K562 (cell line): Measurements from ENCODE around the gene TBL1X. TPM values are rescaled to one million over a fixed set of nuclear protein-coding genes. Genes with fewer than 3 reads are reported as not detected.

Experiments
- ATAC-seq: fragments of 200-7000 bp; cut with Tn5 transposase; 3 replicates; pipeline ENCODE4 v1.9.1; 2020; ENCODE audit warnings: moderate library complexity
- BruUV-seq: library from RNA; stranded (reverse); fragments of 400-500 nt; replicated peaks from 2 replicates; lab custom pipeline; 2021; lab: Mats Ljungman, UMichigan
- CTCF ChIA-PET: fragments of 300-600 bp; formaldehyde crosslinking; extraction: SDS; loops from one replicate; lab custom pipeline; 2021; ENCODE audit warnings: low intra/inter-chr PET ratio; lab: Yijun Ruan, JAX
- POLR2A ChIA-PET: fragments of 300-600, 350-650 bp; sonication (Branson Sonifier 250); formaldehyde crosslinking; extraction: SDS; loops from one replicate; lab custom pipeline; 2021; ENCODE audit warnings: antibody characterized with exemption, inconsistent platforms; lab: Yijun Ruan, JAX
- DNase-seq, 4 experiments: peaks; one replicate each; pipeline versions ENCODE4 v3.0.0 to v3.0.0-alpha.2; 2011 to 2018; ENCODE audit warnings: low spot score in 3 of 4, mixed read lengths in 3 of 4; ENCODE audit errors: extremely low read depth in 1 of 4
- FAIRE-seq: peaks from 2 replicates; lab custom pipeline; 2011; peaks lifted over from hg19 to GRCh38; lab: Jason Lieb, UNC
- H2AFZ ChIP-seq: 2 replicates; pipeline ENCODE4 v1.6.0; 2011; ENCODE audit warnings: low read depth, low read length, control low read depth, inconsistent platforms
- H3K27ac ChIP-seq: fragments of 200-600 bp; 3 replicates; pipeline ENCODE4 v1.8.0; 2011; ENCODE audit warnings: low read depth, mild to moderate bottlenecking, control low read depth, inconsistent platforms, low read length, moderate library complexity, mixed read lengths; ENCODE audit errors: extremely low read depth
- H3K27me3 ChIP-seq, 2 experiments: fragments of 300-600 bp in 1 of 2; 2 replicates in 1 of 2; 3 replicates in 1 of 2; pipeline versions ENCODE4 v1.6.0 to v1.8.0; 2011; ENCODE audit warnings: inconsistent platforms in 2 of 2, low read length in 2 of 2, mild to moderate bottlenecking in 1 of 2, mixed read lengths in 1 of 2, moderate library complexity in 1 of 2; ENCODE audit not compliant: control insufficient read depth in 2 of 2, insufficient read depth in 2 of 2
- H3K36me3 ChIP-seq: fragments of 300-600 bp; 3 replicates; pipeline ENCODE4 v1.8.0; 2011; ENCODE audit warnings: mild to moderate bottlenecking, low read length, inconsistent platforms; ENCODE audit not compliant: control insufficient read depth, insufficient read depth
- H3K4me1 ChIP-seq, 2 experiments: fragments of 200-600 bp in 1 of 2; replicated peaks in 1 of 2; 2 replicates in 1 of 2; 3 replicates in 1 of 2; pipeline versions ENCODE4 v1.5.1 to v1.8.0; 2011; ENCODE audit warnings: inconsistent platforms in 2 of 2, low read length in 2 of 2, mild to moderate bottlenecking in 1 of 2, mixed read lengths in 1 of 2, moderate library complexity in 1 of 2; ENCODE audit not compliant: control insufficient read depth in 2 of 2, insufficient read depth in 2 of 2
- H3K4me2 ChIP-seq: 2 replicates; pipeline ENCODE4 v1.6.1; 2011; ENCODE audit warnings: low read length, control low read depth, inconsistent platforms, mixed read lengths; ENCODE audit not compliant: insufficient read depth
- H3K4me3 ChIP-seq: fragments of 200-600 bp; sonication (generic), shearing (Covaris generic); 2 replicates; pipeline ENCODE4 v1.5.1; 2016; ENCODE audit warnings: control low read depth, inconsistent platforms
- H3K79me2 ChIP-seq: fragments of 200-600 bp; 3 replicates; pipeline ENCODE4 v1.8.0; 2011; ENCODE audit warnings: low read length, inconsistent platforms; ENCODE audit not compliant: control insufficient read depth, insufficient read depth
- H3K9ac ChIP-seq, 2 experiments: 2 replicates each; pipeline versions ENCODE4 v1.6.0 to v1.6.1; 2011; ENCODE audit warnings: low read depth in 2 of 2, low read length in 2 of 2, control low read depth in 1 of 2, inconsistent platforms in 1 of 2, mild to moderate bottlenecking in 1 of 2, mixed read lengths in 1 of 2; ENCODE audit not compliant: insufficient read depth in 1 of 2
- H3K9me1 ChIP-seq: one replicate; pipeline ENCODE4 v1.6.0; 2011; ENCODE audit warnings: inconsistent platforms, mild to moderate bottlenecking, low read length, moderate library complexity; ENCODE audit not compliant: control insufficient read depth, insufficient read depth
- H3K9me3 ChIP-seq: replicated peaks from 2 replicates; pipeline ENCODE4 v1.5.1; 2011; ENCODE audit warnings: low read depth, low read length, inconsistent platforms; ENCODE audit not compliant: control insufficient read depth, insufficient read depth
- H4K20me1 ChIP-seq: replicated peaks from 2 replicates; pipeline ENCODE4 v1.6.1; 2011; ENCODE audit warnings: low read length, inconsistent platforms, mixed read lengths; ENCODE audit not compliant: control insufficient read depth, insufficient read depth
- ARID2 ChIP-seq: fragments of 450-650 bp; IDR thresholded peaks from 2 replicates; pipeline ENCODE4 v1.6.1; 2017; ENCODE audit warnings: antibody characterized with exemption, mild to moderate bottlenecking
- HDAC1 ChIP-seq, 2 experiments: fragments of 450-650 bp; IDR thresholded peaks; 2 replicates each; pipeline ENCODE4 v1.6.1; 2016 to 2017; ENCODE audit warnings: inconsistent platforms in 1 of 2, mild to moderate bottlenecking in 1 of 2, moderate library complexity in 1 of 2
- HEY1 ChIP-seq: fragments of 250-450 bp; sonication (Bioruptor Pico); IDR thresholded peaks from 2 replicates; pipeline ENCODE4 v1.5.0; 2020; ENCODE audit warnings: mild to moderate bottlenecking, moderate library complexity, borderline replicate concordance
- KDM1A ChIP-seq, 2 experiments: fragments of 450-650 bp; IDR thresholded peaks; 2 replicates each; pipeline ENCODE4 v1.6.1; 2016; ENCODE audit warnings: mild to moderate bottlenecking in 2 of 2
- KDM4B ChIP-seq, 2 experiments: fragments of 450-650 bp in 1 of 2; sonication (generic) in 1 of 2; IDR thresholded peaks; 2 replicates each; pipeline ENCODE4 v1.6.1; 2016 to 2017; ENCODE audit warnings: borderline replicate concordance in 2 of 2, antibody characterized with exemption in 1 of 2, low read depth in 1 of 2, mild to moderate bottlenecking in 1 of 2
- NONO ChIP-seq, 2 experiments: fragments of 200-400 bp in 1 of 2; fragments of 450-650 bp in 1 of 2; formaldehyde crosslinking in 1 of 2; IDR thresholded peaks; 2 replicates each; pipeline ENCODE4 v1.6.1; 2017; ENCODE audit warnings: low read depth in 2 of 2, mild to moderate bottlenecking in 2 of 2, moderate library complexity in 2 of 2, low read length in 1 of 2
- RBM17 ChIP-seq: fragments of 200-400 bp; formaldehyde crosslinking; IDR thresholded peaks from 2 replicates; pipeline ENCODE4 v1.6.1; 2017; ENCODE audit warnings: low read depth, mild to moderate bottlenecking, low read length, borderline replicate concordance
- TSC22D4 ChIP-seq: fragments of 450-650 bp; IDR thresholded peaks from 2 replicates; pipeline ENCODE4 v1.6.1; 2016; ENCODE audit warnings: missing genetic modification characterization, missing biosample characterization, control low read depth
- WHSC1 ChIP-seq: IDR thresholded peaks from one replicate; pipeline ENCODE4 v1.6.1; 2012; ENCODE audit warnings: low read length, control low read depth, inconsistent platforms
- ZNF197 ChIP-seq: fragments of 200-800 bp; sonication (Bioruptor generic); IDR thresholded peaks from 2 replicates; pipeline ENCODE4 v1.6.1; 2016; ENCODE audit warnings: low read depth, missing genetic modification characterization, missing compliant biosample characterization
- ZNF217 ChIP-seq: sonication (generic); formaldehyde crosslinking; IDR thresholded peaks from 2 replicates; pipeline ENCODE4 v1.8.0; 2022; ENCODE audit warnings: mild to moderate bottlenecking, missing genetic modification reagents
- ZNF282 ChIP-seq: sonication (generic); formaldehyde crosslinking; IDR thresholded peaks from 2 replicates; pipeline ENCODE4 v1.8.1; 2023; ENCODE audit warnings: missing genetic modification reagents
- ZNF354B ChIP-seq: fragments of 250-450 bp; sonication (Bioruptor Pico); IDR thresholded peaks from 2 replicates; pipeline ENCODE4 v1.4.0; 2020
- ZNF780A ChIP-seq: fragments of 250-450 bp; sonication (Bioruptor Pico); IDR thresholded peaks from 2 replicates; pipeline ENCODE4 v1.5.0; 2021; ENCODE audit warnings: mild to moderate bottlenecking
- WGBS: fragments of 100-300 bp; shearing (Covaris generic); methylation state at CpG from one replicate; pipeline ENCODE4 v1.1.6; 2016; ENCODE audit warnings: low coverage, mixed read lengths; ENCODE audit not compliant: insufficient coverage; ENCODE audit errors: missing lambda C conversion rate; 5-methylcytosine and 5-hydroxymethylcytosine counted together
- in situ Hi-C: fragments of 300-500 bp; cut with MboI; formaldehyde crosslinking; loops from 4 replicates; pipeline ENCODE4 v1.15.0; 2018; ENCODE audit warnings: inconsistent platforms, mixed read lengths
- intact Hi-C: fragments of 100-400 bp; cut with micrococcal nuclease; formaldehyde crosslinking; loops from 2 replicates; pipeline ENCODE4 v1.14.2; 2022
- polyA plus RNA-seq, 8 experiments: library from polyadenylated mRNA; depleted of rRNA in 4 of 8; stranded (reverse) in 5 of 8; unstranded in 3 of 8; fragments of >200 nt; fragmentation: Nextera tagmentation in 2 of 8; fragmentation: Illumina TruSeq in 1 of 8; extraction: Ambion mirVana in 2 of 8; extraction: Trizol in 1 of 8; gene quantifications; 2 replicates each; pipeline versions ENCODE4 v1.2.1 to v1.2.3, GENCODE V29; 2011 to 2014; ENCODE audit warnings: inconsistent platforms in 1 of 8, missing spikeins in 1 of 8
- total RNA-seq, 7 experiments: library from RNA; depleted of rRNA in 6 of 7; stranded (reverse); fragments of >200 nt in 6 of 7; fragmentation: Illumina TruSeq in 2 of 7; extraction: Trizol in 2 of 7; gene quantifications; 2 replicates each; pipeline versions ENCODE4 v1.2.1 to v1.2.3, GENCODE V29; 2011 to 2021; ENCODE audit warnings: low replicate concordance in 1 of 7
- TF ChIP-seq, protein P1 (sequence below), 2 experiments: fragments of 450-650 bp; formaldehyde crosslinking in 1 of 2; IDR thresholded peaks; 2 replicates each; pipeline versions ENCODE4 v1.4.0 to v1.6.1; 2014 to 2020; ENCODE audit warnings: mild to moderate bottlenecking in 2 of 2, borderline replicate concordance in 1 of 2, low read depth in 1 of 2

The TBL1X gene
- total and polyA plus RNA-seq, 9 of the 15 experiments (the other 6 are each of a cell fraction or from before 2014, with no cell fraction given): 6.0 to 49.6 (median 19.7) TPM

DNA sequence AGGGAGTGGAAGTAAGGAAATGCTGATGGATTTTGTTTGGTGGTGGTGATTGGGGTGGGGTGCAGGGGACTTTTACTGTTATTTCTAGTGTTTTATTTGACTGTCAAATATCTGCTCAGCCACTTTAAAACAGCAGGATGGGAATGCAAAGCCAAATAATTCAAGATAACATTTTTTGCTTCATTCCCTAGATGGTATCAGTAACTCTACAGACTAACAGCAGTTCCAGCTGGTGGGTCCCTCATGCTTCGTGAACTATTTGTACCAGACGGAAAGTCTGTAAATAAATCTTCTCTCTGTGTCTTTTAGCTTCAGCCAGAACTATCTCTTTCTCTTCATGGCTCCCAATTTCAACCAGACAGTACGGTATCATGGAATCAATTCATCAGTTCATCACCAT lies 273.3 kb downstream of the TBL1X start:
- ATAC-seq: no peak
- Histone ChIP-seq H3K9ac (no peak overlapping the region), H3K4me3 (no peak overlapping the region), H3K36me3 (no peaks in the 10 kb centered on the region), H3K79me2 (no peaks in the 10 kb centered on the region), H3K27ac (no peak overlapping the region), H2AFZ (no peak overlapping the region), H3K27me3 (no peaks in the 10 kb centered on the region), H4K20me1 (no peaks in the 10 kb centered on the region), H3K4me2 (no peak overlapping the region), H3K4me1 (no peaks in the 10 kb centered on the region), H3K9me3 (no peaks in the 10 kb centered on the region), H3K9me1 (no peaks in the 10 kb centered on the region)
- in situ Hi-C loops: no loop called here
- POLR2A ChIA-PET: interaction anchor here (0.8 kb wide), 1 partner anchor 10 kb away, joined by 3 read pairs; no protein-coding TSS in a partner anchor
- no peak for FAIRE-seq
- DNase-seq: no peak
- CTCF ChIA-PET: no interaction called here
- 0% methylated on average over 3 of the region's 3 CpGs for WGBS
- no TSS peak for BruUV-seq
- intact Hi-C loops: no loop called here
- TF ChIP-seq TSC22D4 (tag) (no peak), HEY1 (CRISPR knock-in tag) (no peak), RBM17 (no peak), HDAC1 (IDR thresholded peaks at IDR 0.05) (no peak), ZNF217 (no peak), ZNF354B (no peak), ZNF780A (no peak), ZNF197 (CRISPR knock-in tag) (no peak), ARID2 (no peak), KDM4B (IDR thresholded peaks at IDR 0.05; ENCODE audit: borderline replicate concordance in 2 of 2, low read depth in 1 of 2) (no peak), WHSC1 (no peak), ZNF282 (CRISPR knock-in tag) (no peak), NONO (IDR thresholded peaks at IDR 0.05; ENCODE audit: low read depth in 2 of 2, low read length in 1 of 2) (no peak), KDM1A (IDR thresholded peaks at IDR 0.05) (no peak)
- TF ChIP-seq, protein P1, sequence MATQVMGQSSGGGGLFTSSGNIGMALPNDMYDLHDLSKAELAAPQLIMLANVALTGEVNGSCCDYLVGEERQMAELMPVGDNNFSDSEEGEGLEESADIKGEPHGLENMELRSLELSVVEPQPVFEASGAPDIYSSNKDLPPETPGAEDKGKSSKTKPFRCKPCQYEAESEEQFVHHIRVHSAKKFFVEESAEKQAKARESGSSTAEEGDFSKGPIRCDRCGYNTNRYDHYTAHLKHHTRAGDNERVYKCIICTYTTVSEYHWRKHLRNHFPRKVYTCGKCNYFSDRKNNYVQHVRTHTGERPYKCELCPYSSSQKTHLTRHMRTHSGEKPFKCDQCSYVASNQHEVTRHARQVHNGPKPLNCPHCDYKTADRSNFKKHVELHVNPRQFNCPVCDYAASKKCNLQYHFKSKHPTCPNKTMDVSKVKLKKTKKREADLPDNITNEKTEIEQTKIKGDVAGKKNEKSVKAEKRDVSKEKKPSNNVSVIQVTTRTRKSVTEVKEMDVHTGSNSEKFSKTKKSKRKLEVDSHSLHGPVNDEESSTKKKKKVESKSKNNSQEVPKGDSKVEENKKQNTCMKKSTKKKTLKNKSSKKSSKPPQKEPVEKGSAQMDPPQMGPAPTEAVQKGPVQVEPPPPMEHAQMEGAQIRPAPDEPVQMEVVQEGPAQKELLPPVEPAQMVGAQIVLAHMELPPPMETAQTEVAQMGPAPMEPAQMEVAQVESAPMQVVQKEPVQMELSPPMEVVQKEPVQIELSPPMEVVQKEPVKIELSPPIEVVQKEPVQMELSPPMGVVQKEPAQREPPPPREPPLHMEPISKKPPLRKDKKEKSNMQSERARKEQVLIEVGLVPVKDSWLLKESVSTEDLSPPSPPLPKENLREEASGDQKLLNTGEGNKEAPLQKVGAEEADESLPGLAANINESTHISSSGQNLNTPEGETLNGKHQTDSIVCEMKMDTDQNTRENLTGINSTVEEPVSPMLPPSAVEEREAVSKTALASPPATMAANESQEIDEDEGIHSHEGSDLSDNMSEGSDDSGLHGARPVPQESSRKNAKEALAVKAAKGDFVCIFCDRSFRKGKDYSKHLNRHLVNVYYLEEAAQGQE (IDR thresholded peaks at IDR 0.05; ENCODE audit: borderline replicate concordance): no peak
- TF ChIP-seq, protein P1 (CRISPR knock-in tag; IDR thresholded peaks at IDR 0.05; ENCODE audit: low read depth): no peak
